ENCODE data around the gene C10orf53. TPM values are rescaled to one million over a fixed set of nuclear protein-coding genes. Genes with fewer than 3 reads are reported as not detected.

Gene C10orf53
- total and polyA plus RNA-seq, 2 of the 8 experiments (the other 6 are each of a cell fraction or from before 2014, with no cell fraction given) = not detected

GRCh38 chr10:49742683-49743463 is 63.4 kb downstream of the C10orf53 start:
- Histone ChIP-seq H3K23me2 (ENCODE audit: low read depth, low read length) (peaks cover 11% of the 10 kb centered on the region; the same call in 1 of the 2 replicates), H3K56ac (replicated peaks; ENCODE audit: insufficient read length, low read depth, low read length) (no peak overlapping the region), H3K27me3 (replicated peaks in 1 of 4; ENCODE audit: control insufficient read depth in 3 of 4, extremely low read depth in 1 of 4, insufficient read depth in 3 of 4, low read length in 3 of 4) (no peaks in the 10 kb centered on the region), H3K79me1 (ENCODE audit: low read depth, low read length) (no peaks in the 10 kb centered on the region; the same call in 1 of the 2 replicates), H2BK12ac (ENCODE audit: low read depth, low read length) (no peak overlapping the region), H4K5ac (ENCODE audit: insufficient read length, low read depth, low read length) (no peak overlapping the region), H3K4me2 (ENCODE audit: insufficient read depth in 1 of 2, low read depth in 2 of 2, low read length in 2 of 2) (no peak overlapping the region), H2AFZ (ENCODE audit: low read length) (no peak overlapping the region), H3K18ac (ENCODE audit: extremely low read depth, low read length) (no peak overlapping the region), H3K36me3 (ENCODE audit: control insufficient read depth in 2 of 4, insufficient read depth in 4 of 4, low read length in 3 of 4) (peaks cover 0 to 13% (median 5%) of the 10 kb centered on the region in 4 experiments; a peak in 4 of 8 replicates), H3K4me1 (replicated peaks in 1 of 4; ENCODE audit: control insufficient read depth in 3 of 4, insufficient read depth in 4 of 4, low read length in 3 of 4) (no peaks in the 10 kb centered on the region), H2BK5ac (ENCODE audit: low read depth, low read length) (no peak overlapping the region), H2AK5ac (ENCODE audit: low read depth, low read length) (no peak overlapping the region), H3K23ac (ENCODE audit: insufficient read length) (no peak overlapping the region), H4K20me1 (replicated peaks in 1 of 2; ENCODE audit: control insufficient read depth in 1 of 2, insufficient read depth in 2 of 2, low read length in 2 of 2) (peaks cover 2 to 18% of the 10 kb centered on the region in 2 experiments), H3K4me3 (ENCODE audit: extremely low read depth in 1 of 4, insufficient read depth in 2 of 4, low read depth in 3 of 4, low read length in 4 of 4) (no peak overlapping the region), H3K4ac (replicated peaks; ENCODE audit: insufficient read length, low read depth, low read length) (no peak overlapping the region), H3K79me2 (ENCODE audit: control insufficient read depth in 1 of 2, insufficient read depth in 2 of 2, low read length in 2 of 2) (no peaks in the 10 kb centered on the region), H2BK120ac (replicated peaks; ENCODE audit: low read depth, low read length) (no peak overlapping the region), H3K14ac (ENCODE audit: insufficient read length) (no peak overlapping the region), H2BK20ac (ENCODE audit: low read length) (no peak overlapping the region), H3K9ac (replicated peaks in 1 of 4; ENCODE audit: extremely low read depth in 1 of 4, low read depth in 3 of 4, low read length in 3 of 4) (no peak overlapping the region), H3K27ac (ENCODE audit: low read depth, low read length) (no peak overlapping the region), H3K9me3 (ENCODE audit: insufficient read depth in 2 of 2, low read depth in 1 of 2, low read length in 1 of 2) (no peaks in the 10 kb centered on the region), H2BK15ac (ENCODE audit: low read length) (no peak overlapping the region), H4K91ac (replicated peaks; ENCODE audit: insufficient read length, low read length) (no peak overlapping the region), H4K8ac (ENCODE audit: extremely low read depth, insufficient read depth, low read length) (no peak overlapping the region)
- ChIA-PET CTCF (ENCODE audit: partially characterized antibody) (interaction anchor here (1.1 to 4.5 kb wide), 5 partner anchors 12 to 148 kb away, joined by 3 to 36 read pairs (median 5); no protein-coding TSS in a partner anchor), POLR2A (ENCODE audit: partially characterized antibody) (interaction anchor here (0.6 to 1.8 kb wide), 2 partner anchors 9 to 32 kb away, joined by 3 to 5 read pairs; no protein-coding TSS in a partner anchor)
- FAIRE-seq = no peak
- TF ChIP-seq FOSL1 (IDR thresholded peaks at IDR 0.05; ENCODE audit: insufficient read depth, low read depth, low read length) (no peak), POLR2AphosphoS5 (IDR thresholded peaks at IDR 0.05; ENCODE audit: low read depth, low read length) (no peak), PHF8 (conservative IDR thresholded peaks at IDR 0.05; ENCODE audit: low read depth, low read length) (no peak), NRF1 (IDR thresholded peaks at IDR 0.05; ENCODE audit: low read depth, low read length) (no peak), ZNF274 (IDR thresholded peaks at IDR 0.05; ENCODE audit: borderline replicate concordance, extremely low read depth, low read length) (no peak), TCF12 (IDR thresholded peaks at IDR 0.05; ENCODE audit: low read depth, low read length) (no peak)
- 88% methylated on average over 23 of the region's 23 CpGs; no CpG with 5 or more reads in 1 of the 2 experiments for WGBS, 2 experiments (ENCODE audit: extremely low coverage in 1 of 2, insufficient coverage in 1 of 2, insufficient read length in 1 of 2, insufficient replicate concordance in 2 of 2, low coverage in 1 of 2, low lambda C conversion rate in 2 of 2, missing lambda C conversion rate in 1 of 2)
- no peak for DNase-seq (ENCODE audit: low read depth in 1 of 2, low spot score in 2 of 2)
